Breast epithelium (tissue), 4 donors: ENCODE data around the gene RRP15. TPM values are rescaled to one million over a fixed set of nuclear protein-coding genes. Genes with fewer than 3 reads are reported as not detected.

Experiments
- DNase-seq, 2 donors: peaks; one replicate each; pipeline ENCODE4 v3.0.0-alpha.2; 2019; ENCODE audit warnings: low spot score in 2 of 2
- H3K27ac ChIP-seq, 2 donors: fragments of 200-600 bp; sonication (generic) in 1 of 2; one replicate each; pipeline ENCODE4 v1.5.1; 2016 to 2019; ENCODE audit warnings: mild to moderate bottlenecking in 1 of 2
- H3K27me3 ChIP-seq, 2 donors: fragments of 200-600 bp; sonication (generic) in 1 of 2; one replicate each; pipeline versions ENCODE4 v1.5.1 to v1.6.0; 2017 to 2019; ENCODE audit warnings: control low read depth in 1 of 2, mild to moderate bottlenecking in 1 of 2
- H3K36me3 ChIP-seq: fragments of 200-600 bp; one replicate; pipeline ENCODE4 v1.5.1; 2019
- H3K4me1 ChIP-seq, 2 donors: fragments of 200-600 bp; sonication (generic); one replicate each; pipeline ENCODE4 v1.5.1; 2016 to 2019; ENCODE audit warnings: control low read depth in 1 of 2
- H3K4me3 ChIP-seq, 3 donors: fragments of 200-600 bp; sonication (generic); 1 replicate in 2 of 3; 2 replicates in 1 of 3; pipeline ENCODE4 v1.5.1; 2016 to 2019; ENCODE audit warnings: mild to moderate bottlenecking in 3 of 3, moderate library complexity in 2 of 3
- H3K9me3 ChIP-seq, 2 donors: fragments of 200-600 bp; sonication (generic) in 1 of 2; one replicate each; pipeline ENCODE4 v1.5.1; 2016 to 2019; ENCODE audit warnings: control low read depth in 1 of 2
- POLR2A ChIP-seq: fragments of 450-650 bp; IDR thresholded peaks from one replicate; pipeline ENCODE4 v1.6.1; 2016; ENCODE audit warnings: antibody characterized with exemption, mild to moderate bottlenecking, moderate library complexity
- POLR2AphosphoS5 ChIP-seq, 3 donors: sonication (generic); formaldehyde crosslinking; IDR thresholded peaks; one replicate each; pipeline ENCODE4 v1.6.1; 2017; ENCODE audit warnings: antibody characterized with exemption in 3 of 3
- intact Hi-C: fragments of 100-400 bp; cut with DNase I; formaldehyde crosslinking; loops from one replicate; pipeline ENCODE4 v1.15.1; 2023; ENCODE audit warnings: low total_unique reads
- total RNA-seq, 3 donors: library from RNA; depleted of rRNA; stranded (reverse); fragments of >200 nt; gene quantifications; one replicate each; pipeline ENCODE4 v1.1.0, GENCODE V29; 2016
- TF ChIP-seq, protein P1 (sequence below), 3 donors: fragments of 450-650 bp; IDR thresholded peaks; one replicate each; pipeline ENCODE4 v1.5.1; 2016 to 2017; ENCODE audit warnings: antibody characterized with exemption in 3 of 3, mild to moderate bottlenecking in 3 of 3, moderate library complexity in 3 of 3

Gene RRP15
- total RNA-seq, 3 donors from 2014 or later: 6.2 to 8.8 (median 7.8) TPM

DNA sequence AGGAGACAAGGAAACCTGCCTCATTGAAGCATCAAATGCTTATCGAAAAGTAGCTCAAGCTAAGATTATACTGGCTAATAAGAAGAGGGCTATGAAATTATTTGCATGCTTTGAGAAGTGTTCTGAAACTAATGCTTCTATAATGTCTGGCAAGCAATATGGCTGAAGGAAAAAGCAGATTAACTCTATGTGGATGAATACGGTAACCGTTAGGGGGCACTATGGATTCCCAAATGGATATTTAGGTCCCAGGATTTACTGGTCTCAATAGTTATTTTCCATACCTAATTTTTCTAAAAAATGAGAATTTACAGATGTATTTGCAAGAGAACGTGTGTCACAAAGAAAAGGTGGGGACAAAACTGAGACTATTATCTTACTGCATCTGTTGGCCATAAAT is 34.6 kb upstream of the RRP15 start:
- no peak overlapping the region for H3K4me3 ChIP-seq
- no peaks in the 10 kb centered on the region for H3K36me3 ChIP-seq
- no peak for TF ChIP-seq POLR2AphosphoS5 (IDR thresholded peaks at IDR 0.05)
- TF ChIP-seq, protein P1, sequence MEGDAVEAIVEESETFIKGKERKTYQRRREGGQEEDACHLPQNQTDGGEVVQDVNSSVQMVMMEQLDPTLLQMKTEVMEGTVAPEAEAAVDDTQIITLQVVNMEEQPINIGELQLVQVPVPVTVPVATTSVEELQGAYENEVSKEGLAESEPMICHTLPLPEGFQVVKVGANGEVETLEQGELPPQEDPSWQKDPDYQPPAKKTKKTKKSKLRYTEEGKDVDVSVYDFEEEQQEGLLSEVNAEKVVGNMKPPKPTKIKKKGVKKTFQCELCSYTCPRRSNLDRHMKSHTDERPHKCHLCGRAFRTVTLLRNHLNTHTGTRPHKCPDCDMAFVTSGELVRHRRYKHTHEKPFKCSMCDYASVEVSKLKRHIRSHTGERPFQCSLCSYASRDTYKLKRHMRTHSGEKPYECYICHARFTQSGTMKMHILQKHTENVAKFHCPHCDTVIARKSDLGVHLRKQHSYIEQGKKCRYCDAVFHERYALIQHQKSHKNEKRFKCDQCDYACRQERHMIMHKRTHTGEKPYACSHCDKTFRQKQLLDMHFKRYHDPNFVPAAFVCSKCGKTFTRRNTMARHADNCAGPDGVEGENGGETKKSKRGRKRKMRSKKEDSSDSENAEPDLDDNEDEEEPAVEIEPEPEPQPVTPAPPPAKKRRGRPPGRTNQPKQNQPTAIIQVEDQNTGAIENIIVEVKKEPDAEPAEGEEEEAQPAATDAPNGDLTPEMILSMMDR (IDR thresholded peaks at IDR 0.05): no peak
- TF ChIP-seq POLR2A: no peak
- no peak for DNase-seq
- intact Hi-C loops: no loop called here
- H3K27ac ChIP-seq: no peak overlapping the region
- no peaks in the 10 kb centered on the region for H3K9me3 ChIP-seq
- H3K4me1 ChIP-seq: no peaks in the 10 kb centered on the region
- no peaks in the 10 kb centered on the region for H3K27me3 ChIP-seq

DNA sequence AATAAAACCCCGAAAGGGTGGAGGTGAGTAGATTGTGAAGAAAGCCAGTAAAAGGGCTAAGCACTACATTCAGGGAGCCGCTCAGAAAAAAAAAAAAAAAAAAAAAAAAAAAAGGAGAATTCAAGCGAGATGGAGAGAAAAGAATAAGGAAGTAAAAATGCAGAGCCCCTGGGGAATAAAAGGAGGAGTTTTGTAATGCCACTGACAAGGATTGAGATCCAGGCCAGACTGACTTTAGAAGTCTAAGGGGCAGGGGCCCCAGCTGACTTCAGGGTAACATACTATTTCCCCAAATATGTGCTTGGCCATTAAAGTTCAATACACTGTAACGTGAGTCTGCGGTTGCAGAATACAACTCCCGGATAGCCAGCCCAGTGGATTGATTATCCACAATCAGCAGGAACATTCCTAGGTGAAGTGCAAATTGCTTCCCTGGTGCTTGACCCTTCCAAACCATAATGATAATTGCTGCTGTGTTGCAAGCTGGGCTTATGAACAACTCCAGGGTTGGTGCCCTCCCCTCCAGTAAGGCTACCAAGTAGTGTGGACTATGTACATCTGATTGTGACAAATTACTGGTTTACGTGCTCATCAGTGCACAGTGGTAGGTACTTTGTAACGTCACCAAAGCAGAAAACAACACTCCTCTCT is 30.7 kb upstream of the RRP15 start:
- Histone ChIP-seq H3K4me1 (no peaks in the 10 kb centered on the region), H3K36me3 (no peaks in the 10 kb centered on the region), H3K4me3 (no peak overlapping the region), H3K27ac (no peak overlapping the region), H3K9me3 (peaks cover 5 to 12% of the 10 kb centered on the region in 2 donors), H3K27me3 (no peaks in the 10 kb centered on the region)
- DNase-seq: no peak
- TF ChIP-seq POLR2A (no peak), POLR2AphosphoS5 (IDR thresholded peaks at IDR 0.05) (no peak)
- TF ChIP-seq, protein P1 (IDR thresholded peaks at IDR 0.05): no peak
- intact Hi-C loops: no loop called here

DNA sequence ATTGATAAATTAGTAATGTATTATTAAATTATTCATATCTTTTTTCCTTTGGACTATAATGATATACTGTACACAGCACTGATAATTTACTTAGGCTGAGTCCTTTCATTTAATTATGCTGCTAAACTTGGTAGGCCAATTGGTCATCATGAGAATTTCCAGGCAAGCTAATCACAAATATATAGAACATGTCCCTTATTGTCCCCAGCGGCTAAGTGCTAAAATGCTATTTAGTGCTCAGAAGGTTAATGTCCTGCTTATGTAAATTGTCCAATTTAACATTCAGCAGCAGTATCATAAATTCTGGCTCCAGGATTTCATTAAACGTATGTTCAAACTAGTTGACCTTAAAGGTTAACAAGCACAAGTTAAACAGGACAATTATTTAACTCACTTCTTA is 30.0 kb upstream of the RRP15 start:
- intact Hi-C loops: no loop called here
- Histone ChIP-seq H3K9me3 (peaks cover 12 to 19% of the 10 kb centered on the region in 2 donors), H3K36me3 (no peaks in the 10 kb centered on the region), H3K27me3 (no peaks in the 10 kb centered on the region), H3K27ac (no peak overlapping the region), H3K4me1 (no peaks in the 10 kb centered on the region), H3K4me3 (no peak overlapping the region)
- TF ChIP-seq POLR2A: no peak
- TF ChIP-seq POLR2AphosphoS5 (IDR thresholded peaks at IDR 0.05): no peak
- TF ChIP-seq, protein P1 (IDR thresholded peaks at IDR 0.05): no peak
- no peak for DNase-seq

- Histone ChIP-seq H3K9me3 (peaks cover 12 to 20% of the 10 kb centered on the region in 2 donors), H3K27me3 (no peaks in the 10 kb centered on the region), H3K27ac (no peak overlapping the region), H3K4me3 (no peak overlapping the region), H3K4me1 (no peaks in the 10 kb centered on the region), H3K36me3 (no peaks in the 10 kb centered on the region)
- no peak for DNase-seq
- intact Hi-C loops: no loop called here
- no peak for TF ChIP-seq POLR2A
- TF ChIP-seq, protein P1 (IDR thresholded peaks at IDR 0.05): no peak
- TF ChIP-seq POLR2AphosphoS5 (IDR thresholded peaks at IDR 0.05): no peak
Observed at GRCh38 chr1:218257371-218257770, 27.7 kb upstream of the RRP15 start.

- TF ChIP-seq POLR2A: no peak
- TF ChIP-seq POLR2AphosphoS5 (IDR thresholded peaks at IDR 0.05): no peak
- TF ChIP-seq, protein P1 (IDR thresholded peaks at IDR 0.05): no peak
- intact Hi-C loops: no loop called here
- no peak for DNase-seq
- no peak overlapping the region for H3K4me3 ChIP-seq
- H3K9me3 ChIP-seq: peaks cover 12 to 20% of the 10 kb centered on the region in 2 donors
- H3K27ac ChIP-seq: no peak overlapping the region
- H3K4me1 ChIP-seq: no peaks in the 10 kb centered on the region
- no peaks in the 10 kb centered on the region for H3K27me3 ChIP-seq
- H3K36me3 ChIP-seq: no peaks in the 10 kb centered on the region
Observed at GRCh38 chr1:218257971-218258370, 27.1 kb upstream of the RRP15 start.
